Gastrocnemius medialis (tissue), 4 donors: ENCODE measurements around the gene RBM34.

Experiments
- POLR2A ChIP-seq, 2 donors: fragments of 450-650 bp; IDR thresholded peaks; one replicate each; pipeline ENCODE4 v1.6.1; 2017; ENCODE audit warnings: antibody characterized with exemption in 2 of 2, mild to moderate bottlenecking in 2 of 2, moderate library complexity in 2 of 2
- TF ChIP-seq, protein P1 (sequence below), 5 experiments: fragments of 450-650 bp in 3 of 5; fragments of 200-600 bp in 2 of 5; sonication (generic) in 2 of 5; IDR thresholded peaks in 4 of 5; conservative IDR thresholded peaks in 1 of 5; 1 replicate in 4 of 5; 2 replicates in 1 of 5; pipeline ENCODE4 v1.5.1; 2016 to 2019; ENCODE audit warnings: antibody characterized with exemption in 5 of 5, mild to moderate bottlenecking in 3 of 5, moderate library complexity in 3 of 5

DNA sequence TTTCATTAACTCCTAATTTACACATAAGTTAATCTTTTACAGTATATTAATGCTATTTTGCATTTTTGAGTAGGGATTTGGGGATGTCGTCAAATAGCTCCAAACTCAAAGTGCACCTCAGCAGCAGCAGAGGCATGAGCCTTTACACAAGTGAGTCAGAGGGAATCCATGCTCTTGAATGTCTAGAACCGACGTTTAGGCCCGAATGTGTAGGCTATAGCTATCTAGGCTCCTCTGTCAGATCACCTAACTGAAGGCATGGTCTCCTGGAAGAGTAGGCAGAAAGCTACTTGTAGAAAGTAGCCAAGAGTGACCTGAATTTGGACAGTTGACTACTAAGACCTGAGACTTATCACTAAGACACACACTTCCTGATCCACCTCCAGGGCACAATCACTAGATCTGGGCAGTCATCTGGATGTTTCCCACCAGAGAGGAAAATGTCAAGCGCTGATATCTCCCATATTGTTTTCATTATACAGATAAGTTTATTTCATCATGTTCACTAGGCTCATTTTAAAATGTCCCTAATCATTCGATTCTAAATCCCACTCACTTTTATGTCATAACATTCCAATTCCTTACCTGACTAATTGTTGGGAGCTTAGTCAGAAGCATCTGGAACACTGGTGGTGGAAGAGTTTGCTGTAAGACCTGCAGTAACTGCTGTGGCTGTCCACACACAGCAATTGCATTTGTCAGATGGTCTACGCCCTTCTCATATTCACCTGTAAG lies 47.7 kb downstream of the RBM34 start:
- TF ChIP-seq POLR2A (IDR thresholded peaks at IDR 0.05), result no peak
- TF ChIP-seq, protein P1, sequence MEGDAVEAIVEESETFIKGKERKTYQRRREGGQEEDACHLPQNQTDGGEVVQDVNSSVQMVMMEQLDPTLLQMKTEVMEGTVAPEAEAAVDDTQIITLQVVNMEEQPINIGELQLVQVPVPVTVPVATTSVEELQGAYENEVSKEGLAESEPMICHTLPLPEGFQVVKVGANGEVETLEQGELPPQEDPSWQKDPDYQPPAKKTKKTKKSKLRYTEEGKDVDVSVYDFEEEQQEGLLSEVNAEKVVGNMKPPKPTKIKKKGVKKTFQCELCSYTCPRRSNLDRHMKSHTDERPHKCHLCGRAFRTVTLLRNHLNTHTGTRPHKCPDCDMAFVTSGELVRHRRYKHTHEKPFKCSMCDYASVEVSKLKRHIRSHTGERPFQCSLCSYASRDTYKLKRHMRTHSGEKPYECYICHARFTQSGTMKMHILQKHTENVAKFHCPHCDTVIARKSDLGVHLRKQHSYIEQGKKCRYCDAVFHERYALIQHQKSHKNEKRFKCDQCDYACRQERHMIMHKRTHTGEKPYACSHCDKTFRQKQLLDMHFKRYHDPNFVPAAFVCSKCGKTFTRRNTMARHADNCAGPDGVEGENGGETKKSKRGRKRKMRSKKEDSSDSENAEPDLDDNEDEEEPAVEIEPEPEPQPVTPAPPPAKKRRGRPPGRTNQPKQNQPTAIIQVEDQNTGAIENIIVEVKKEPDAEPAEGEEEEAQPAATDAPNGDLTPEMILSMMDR (IDR thresholded peaks at IDR 0.05 in 4 of 5, conservative IDR thresholded peaks at IDR 0.05 in 1 of 5), result no peak
